ENCODE results near the gene TUBG2.

DNA sequence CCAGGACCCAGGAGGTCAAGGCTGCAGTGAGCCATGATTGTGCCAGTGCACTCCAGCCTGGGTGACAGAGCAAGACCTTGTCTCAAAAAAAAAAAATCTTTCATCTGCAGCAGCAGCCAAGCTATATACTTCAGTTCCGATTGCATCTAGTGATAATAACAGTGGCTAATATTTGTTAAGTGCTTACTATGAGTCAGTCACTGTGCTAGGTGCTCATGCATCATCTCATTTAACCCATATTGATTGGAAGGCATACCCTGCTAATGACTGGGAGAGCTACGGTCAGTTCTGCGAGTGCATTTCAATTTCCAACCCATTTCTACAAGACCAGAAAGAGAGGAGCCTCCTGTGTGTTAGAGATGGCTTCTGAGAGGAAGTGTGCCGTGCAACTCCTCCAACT lies 7.7 kb upstream of the TUBG2 start:
- TF ChIP-seq, protein P1, sequence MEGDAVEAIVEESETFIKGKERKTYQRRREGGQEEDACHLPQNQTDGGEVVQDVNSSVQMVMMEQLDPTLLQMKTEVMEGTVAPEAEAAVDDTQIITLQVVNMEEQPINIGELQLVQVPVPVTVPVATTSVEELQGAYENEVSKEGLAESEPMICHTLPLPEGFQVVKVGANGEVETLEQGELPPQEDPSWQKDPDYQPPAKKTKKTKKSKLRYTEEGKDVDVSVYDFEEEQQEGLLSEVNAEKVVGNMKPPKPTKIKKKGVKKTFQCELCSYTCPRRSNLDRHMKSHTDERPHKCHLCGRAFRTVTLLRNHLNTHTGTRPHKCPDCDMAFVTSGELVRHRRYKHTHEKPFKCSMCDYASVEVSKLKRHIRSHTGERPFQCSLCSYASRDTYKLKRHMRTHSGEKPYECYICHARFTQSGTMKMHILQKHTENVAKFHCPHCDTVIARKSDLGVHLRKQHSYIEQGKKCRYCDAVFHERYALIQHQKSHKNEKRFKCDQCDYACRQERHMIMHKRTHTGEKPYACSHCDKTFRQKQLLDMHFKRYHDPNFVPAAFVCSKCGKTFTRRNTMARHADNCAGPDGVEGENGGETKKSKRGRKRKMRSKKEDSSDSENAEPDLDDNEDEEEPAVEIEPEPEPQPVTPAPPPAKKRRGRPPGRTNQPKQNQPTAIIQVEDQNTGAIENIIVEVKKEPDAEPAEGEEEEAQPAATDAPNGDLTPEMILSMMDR (IDR thresholded peaks at IDR 0.05) = no peak
- no peak for TF ChIP-seq POLR2AphosphoS5 (IDR thresholded peaks at IDR 0.05)

Measured in prostate gland (tissue), 2 donors.